ENCODE data around the gene PHEX. TPM values are rescaled to one million over a fixed set of nuclear protein-coding genes. Genes with fewer than 3 reads are reported as not detected.

Gene PHEX
- total RNA-seq, 2 donors from 2014 or later: 0.24 to 0.37 TPM

DNA sequence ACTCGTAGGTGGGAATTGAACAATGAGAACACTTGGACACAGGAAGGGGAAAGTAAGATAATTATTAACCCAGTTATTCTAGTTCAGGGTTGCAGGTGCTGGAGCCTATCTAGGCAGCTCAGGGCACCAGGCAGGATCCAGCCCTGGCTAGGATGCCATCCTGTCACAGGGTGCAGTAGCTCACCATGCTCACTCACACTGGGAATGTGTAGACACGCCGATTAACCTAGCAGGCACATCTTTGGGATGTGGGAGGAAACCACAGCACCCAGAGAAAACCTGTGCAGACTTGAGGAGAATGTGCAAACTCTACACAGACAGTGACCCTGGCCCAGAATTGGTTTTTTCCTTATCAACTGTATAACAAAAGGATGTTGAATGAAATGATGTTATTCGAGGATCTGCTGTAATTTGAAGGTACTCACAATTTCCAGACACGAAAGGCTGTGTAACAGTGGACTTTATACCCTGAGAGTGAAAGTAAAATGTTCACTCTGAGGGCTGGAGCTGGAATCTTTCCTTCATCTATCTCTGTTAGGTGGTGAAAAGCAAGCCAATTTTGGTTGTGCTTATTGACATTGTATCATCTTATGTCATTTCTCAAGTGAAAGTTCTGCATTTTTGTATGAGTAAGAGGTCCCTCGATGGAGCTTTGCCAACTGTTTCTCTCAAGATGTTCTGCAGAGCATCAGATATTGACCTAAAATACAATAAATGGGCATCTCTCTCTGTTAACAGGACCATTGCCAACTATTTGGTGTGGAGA, 78.8 kb downstream of the PHEX start:
- H3K36me3 Mint-ChIP-seq (ENCODE audit: low read depth): no peaks in the 10 kb centered on the region
- no peaks in the 10 kb centered on the region for H3K9me3 ChIP-seq (ENCODE audit: control insufficient read depth, low read length)
- peaks cover 21% of the 10 kb centered on the region for H3K4me1 Mint-ChIP-seq
- H3K4me1 ChIP-seq (ENCODE audit: control insufficient read depth, insufficient read depth, low read length): no peaks in the 10 kb centered on the region
- DNase-seq: no peak
- no peak overlapping the region for H3K4me3 Mint-ChIP-seq
- H3K9ac ChIP-seq (ENCODE audit: extremely low read depth, low read length, poor library complexity, severe bottlenecking): no peak overlapping the region
- H3K4me3 ChIP-seq (ENCODE audit: low read length): no peak overlapping the region
- H3K36me3 ChIP-seq (ENCODE audit: control insufficient read depth, insufficient read depth, low read length): no peaks in the 10 kb centered on the region
- 92% methylated on average over 6 of the region's 6 CpGs; no CpG with 5 or more reads in 1 of the 2 experiments for WGBS, 2 experiments (ENCODE audit: insufficient coverage in 1 of 2, insufficient read length in 1 of 2)
- H3K27ac ChIP-seq (ENCODE audit: low read depth, low read length): no peak overlapping the region
- TF ChIP-seq, protein P1, sequence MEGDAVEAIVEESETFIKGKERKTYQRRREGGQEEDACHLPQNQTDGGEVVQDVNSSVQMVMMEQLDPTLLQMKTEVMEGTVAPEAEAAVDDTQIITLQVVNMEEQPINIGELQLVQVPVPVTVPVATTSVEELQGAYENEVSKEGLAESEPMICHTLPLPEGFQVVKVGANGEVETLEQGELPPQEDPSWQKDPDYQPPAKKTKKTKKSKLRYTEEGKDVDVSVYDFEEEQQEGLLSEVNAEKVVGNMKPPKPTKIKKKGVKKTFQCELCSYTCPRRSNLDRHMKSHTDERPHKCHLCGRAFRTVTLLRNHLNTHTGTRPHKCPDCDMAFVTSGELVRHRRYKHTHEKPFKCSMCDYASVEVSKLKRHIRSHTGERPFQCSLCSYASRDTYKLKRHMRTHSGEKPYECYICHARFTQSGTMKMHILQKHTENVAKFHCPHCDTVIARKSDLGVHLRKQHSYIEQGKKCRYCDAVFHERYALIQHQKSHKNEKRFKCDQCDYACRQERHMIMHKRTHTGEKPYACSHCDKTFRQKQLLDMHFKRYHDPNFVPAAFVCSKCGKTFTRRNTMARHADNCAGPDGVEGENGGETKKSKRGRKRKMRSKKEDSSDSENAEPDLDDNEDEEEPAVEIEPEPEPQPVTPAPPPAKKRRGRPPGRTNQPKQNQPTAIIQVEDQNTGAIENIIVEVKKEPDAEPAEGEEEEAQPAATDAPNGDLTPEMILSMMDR (conservative IDR thresholded peaks at IDR 0.05): no peak
- H3K27me3 ChIP-seq (ENCODE audit: control insufficient read depth, insufficient read depth, low read length, poor library complexity, severe bottlenecking): no peaks in the 10 kb centered on the region
- no peaks in the 10 kb centered on the region for H3K9me3 Mint-ChIP-seq
- no peaks in the 10 kb centered on the region for H3K27me3 Mint-ChIP-seq (ENCODE audit: insufficient read depth)
- H3K27ac Mint-ChIP-seq: no peak overlapping the region

DNA sequence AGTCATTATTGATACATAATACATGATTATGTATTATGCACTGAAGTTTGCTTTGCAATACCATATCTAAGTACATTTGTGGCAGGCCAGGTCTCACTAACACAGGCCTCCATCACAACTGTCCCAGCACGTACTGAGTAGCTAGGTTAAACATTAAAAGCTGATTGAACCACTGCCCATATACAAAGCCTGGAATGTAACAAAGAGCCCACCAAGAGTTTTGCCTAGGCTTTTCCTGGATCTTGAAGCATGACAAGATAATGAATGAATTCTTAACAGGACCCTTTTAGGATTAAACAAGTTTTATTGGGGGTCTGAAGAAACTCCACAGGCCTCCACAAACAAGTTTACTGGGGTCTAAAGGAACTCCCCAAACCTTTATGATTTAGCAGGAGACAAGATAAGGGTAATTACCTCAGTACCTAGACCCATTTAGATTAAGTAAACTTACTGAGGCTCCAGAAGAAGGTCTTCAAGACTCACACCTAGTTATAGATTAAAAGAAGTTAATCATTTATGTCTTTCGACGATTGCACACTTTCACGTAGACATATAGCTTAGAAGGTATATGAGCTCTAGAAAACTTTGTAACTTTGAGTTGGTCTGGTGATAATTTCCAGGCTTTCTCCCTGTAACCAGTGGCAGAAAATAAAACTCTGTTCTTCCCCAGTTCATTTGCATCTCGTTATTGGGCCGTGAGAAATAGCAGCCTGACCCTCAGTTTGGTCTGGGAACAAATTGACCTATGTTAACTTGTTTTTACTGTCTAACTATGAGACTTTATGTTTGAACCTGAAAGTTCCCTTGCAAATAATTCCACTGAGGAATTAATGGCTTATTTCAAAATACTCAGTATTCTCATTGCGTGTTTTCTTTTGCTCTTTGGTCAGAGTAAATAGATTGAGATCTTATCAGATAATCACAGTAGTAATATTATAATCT, 84.8 kb downstream of the PHEX start:
- Histone ChIP-seq H3K9ac (ENCODE audit: extremely low read depth, low read length, poor library complexity, severe bottlenecking) (no peak overlapping the region), H3K4me1 (ENCODE audit: control insufficient read depth, insufficient read depth, low read length) (peaks cover 8% of the 10 kb centered on the region), H3K27ac (ENCODE audit: low read depth, low read length) (no peak overlapping the region), H3K4me3 (ENCODE audit: low read length) (no peak overlapping the region), H3K36me3 (ENCODE audit: control insufficient read depth, insufficient read depth, low read length) (no peaks in the 10 kb centered on the region), H3K9me3 (ENCODE audit: control insufficient read depth, low read length) (no peaks in the 10 kb centered on the region), H3K27me3 (ENCODE audit: control insufficient read depth, insufficient read depth, low read length, poor library complexity, severe bottlenecking) (no peaks in the 10 kb centered on the region)
- Mint-ChIP-seq H3K27ac (peak overlapping the region; percentile 84), H3K4me1 (peaks cover 53% of the 10 kb centered on the region), H3K9me3 (no peaks in the 10 kb centered on the region), H3K4me3 (peak overlapping the region; percentile 16), H3K27me3 (ENCODE audit: insufficient read depth) (no peaks in the 10 kb centered on the region), H3K36me3 (ENCODE audit: low read depth) (no peaks in the 10 kb centered on the region)
- WGBS, 2 experiments (ENCODE audit: insufficient coverage in 1 of 2, insufficient read length in 1 of 2): 77 to 96% methylated on average over 5 to 6 of the region's 7 CpGs
- DNase-seq: no peak
- TF ChIP-seq, protein P1 (conservative IDR thresholded peaks at IDR 0.05): no peak

DNA sequence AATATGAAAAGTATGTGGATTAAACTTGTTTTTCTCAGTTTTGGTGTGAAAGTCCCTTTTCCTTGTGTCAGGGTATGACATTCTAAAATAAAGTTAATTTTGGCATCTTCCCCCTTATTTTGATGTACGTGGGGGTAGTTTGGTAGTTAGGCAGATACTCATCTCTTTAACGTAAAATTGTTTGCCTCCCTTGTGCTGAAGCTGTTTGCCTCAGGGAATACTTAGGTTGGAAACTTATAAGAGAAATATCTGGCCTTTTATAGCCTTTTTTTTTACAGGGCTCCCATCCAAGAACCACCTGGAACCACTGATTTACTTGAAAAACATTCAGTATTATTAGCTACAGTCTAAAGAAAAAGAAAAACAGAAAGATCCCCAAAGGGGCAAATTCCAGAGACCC, 85.5 kb downstream of the PHEX start:
- H3K27ac ChIP-seq (ENCODE audit: low read depth, low read length): no peak overlapping the region
- peak overlapping the region; percentile 84 for H3K27ac Mint-ChIP-seq

More for the DNA sequence above, 85.5 kb downstream of the PHEX start:
- DNase-seq: no peak
- Mint-ChIP-seq H3K4me1 (peaks cover 54% of the 10 kb centered on the region), H3K36me3 (ENCODE audit: low read depth) (no peaks in the 10 kb centered on the region), H3K27me3 (ENCODE audit: insufficient read depth) (no peaks in the 10 kb centered on the region), H3K9me3 (no peaks in the 10 kb centered on the region), H3K4me3 (no peak overlapping the region)
- Histone ChIP-seq H3K36me3 (ENCODE audit: control insufficient read depth, insufficient read depth, low read length) (no peaks in the 10 kb centered on the region), H3K9ac (ENCODE audit: extremely low read depth, low read length, poor library complexity, severe bottlenecking) (no peak overlapping the region), H3K4me3 (ENCODE audit: low read length) (no peak overlapping the region), H3K27me3 (ENCODE audit: control insufficient read depth, insufficient read depth, low read length, poor library complexity, severe bottlenecking) (no peaks in the 10 kb centered on the region), H3K9me3 (ENCODE audit: control insufficient read depth, low read length) (no peaks in the 10 kb centered on the region), H3K4me1 (ENCODE audit: control insufficient read depth, insufficient read depth, low read length) (peaks cover 8% of the 10 kb centered on the region)
- TF ChIP-seq, protein P1 (conservative IDR thresholded peaks at IDR 0.05): no peak
- WGBS, 2 experiments (ENCODE audit: insufficient coverage in 1 of 2, insufficient read length in 1 of 2): 100% methylated on average over 1 of the region's 2 CpGs; no CpG with 5 or more reads in 1 of the 2 experiments

All from endodermal cell (in vitro differentiated cells).